AG08396 (cell line): ENCODE measurements around the gene TMUB1.
A peak's percentile ranks its signal among the peaks of the same experiment; 100 is the strongest.
"Not testable (repeated sequence)": the region's sequence is repeated elsewhere in the genome, so short reads cannot be mapped to it uniquely, and the experiment has no call there.

Source experiments
- DNase-seq: peaks from one replicate; pipeline ENCODE4 v3.0.0; 2012; ENCODE audit warnings: low spot score, mixed read lengths

The TMUB1 gene

GRCh38 chr7:151053096-151053495, 30.2 kb downstream of the TMUB1 start:
- DNase-seq: no peak

GRCh38 chr7:151051108-151051507, 32.2 kb downstream of the TMUB1 start:
- peak; percentile 86 for DNase-seq

GRCh38 chr7:151048911-151049463, 34.3 kb downstream of the TMUB1 start:
- DNase-seq: no peak

GRCh38 chr7:151047976-151048815, 35.1 kb downstream of the TMUB1 start, which contains the start of gene ASIC3:
Gene ASIC3 (plus strand): TSS chr7:151048531. CDS start chr7:151048886, 355 bp downstream.
- no peak for DNase-seq

GRCh38 chr7:151046603-151047573, 36.4 kb downstream of the TMUB1 start:
- DNase-seq: peak; percentile 58

GRCh38 chr7:151045967-151046366, 37.3 kb downstream of the TMUB1 start:
- no peak for DNase-seq

GRCh38 chr7:151045262-151045661, 38.0 kb downstream of the TMUB1 start:
- DNase-seq: no peak

- DNase-seq: no peak
Observed at GRCh38 chr7:151043959-151044358, 39.3 kb downstream of the TMUB1 start.

GRCh38 chr7:151043449-151043848, 39.8 kb downstream of the TMUB1 start:
- DNase-seq: not testable (repeated sequence)

- DNase-seq: no peak
Observed at GRCh38 chr7:151040616-151041375, 42.5 kb downstream of the TMUB1 start.

GRCh38 chr7:151039850-151040548, 43.3 kb downstream of the TMUB1 start:
- no peak for DNase-seq

- DNase-seq: peak; percentile 85
Observed at GRCh38 chr7:151038951-151039849, 44.1 kb downstream of the TMUB1 start.

- no peak for DNase-seq
Observed at GRCh38 chr7:151035902-151036301, 47.4 kb downstream of the TMUB1 start.

GRCh38 chr7:151035026-151035717, 48.1 kb downstream of the TMUB1 start:
- no peak for DNase-seq

GRCh38 chr7:151034312-151035025, 48.8 kb downstream of the TMUB1 start:
- DNase-seq: no peak

- no peak for DNase-seq
Observed at GRCh38 chr7:151033864-151034249, 49.4 kb downstream of the TMUB1 start.

- no peak for DNase-seq
Observed at GRCh38 chr7:151032936-151033863, 50.1 kb downstream of the TMUB1 start.
